HCEC 1CT (cell line): Measurements from ENCODE around the gene PTPRT.

Experiments
- DNase-seq: peaks from one replicate; pipeline ENCODE4 v3.0.0-alpha.2; 2017

PTPRT gene

DNA sequence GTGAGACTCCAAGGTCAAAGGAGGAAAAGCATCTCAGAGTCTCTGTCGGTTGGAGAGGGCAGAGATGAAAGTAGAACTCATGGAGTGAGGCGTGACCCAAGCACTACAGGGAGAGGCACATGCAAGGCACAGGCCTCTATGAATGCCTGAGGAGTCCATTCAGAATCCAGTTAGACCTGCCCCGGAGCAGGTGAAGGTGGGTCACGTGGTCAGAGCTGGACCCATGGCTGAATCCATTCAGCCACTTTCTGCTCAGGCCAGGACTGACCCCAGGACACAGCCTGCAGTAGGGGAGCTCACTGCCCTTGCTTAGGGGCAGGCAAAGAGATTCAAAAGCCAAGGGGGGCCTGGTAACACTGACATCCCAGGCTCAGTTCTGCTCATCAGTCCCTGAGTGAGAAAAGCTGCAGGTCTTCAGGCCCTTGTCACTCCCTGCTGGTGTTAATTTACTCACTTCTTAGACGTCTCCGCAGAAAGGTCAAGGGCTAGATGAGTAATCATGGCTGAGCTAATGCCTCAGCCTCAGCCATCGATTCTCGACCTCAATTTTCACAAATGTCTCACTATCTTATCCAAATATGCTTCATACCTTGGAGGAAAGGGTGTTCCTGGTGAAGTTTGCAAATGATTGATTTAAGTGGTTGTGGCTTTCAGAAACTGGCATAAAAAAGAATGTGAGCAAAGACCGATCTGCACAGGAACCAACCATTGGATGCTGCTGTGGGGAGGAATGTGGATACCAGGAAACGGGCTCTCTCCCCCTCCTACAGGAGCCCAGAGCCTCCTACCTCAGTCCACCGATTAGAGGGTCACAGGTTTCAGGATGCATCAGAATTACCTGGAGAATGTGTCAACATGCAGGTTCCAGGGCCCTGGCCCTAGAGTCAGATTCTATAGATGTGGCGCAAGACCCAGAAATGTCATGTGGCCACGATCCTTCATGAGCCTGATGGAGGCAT, 584.4 kb downstream of the PTPRT start:
- no peak for DNase-seq

DNA sequence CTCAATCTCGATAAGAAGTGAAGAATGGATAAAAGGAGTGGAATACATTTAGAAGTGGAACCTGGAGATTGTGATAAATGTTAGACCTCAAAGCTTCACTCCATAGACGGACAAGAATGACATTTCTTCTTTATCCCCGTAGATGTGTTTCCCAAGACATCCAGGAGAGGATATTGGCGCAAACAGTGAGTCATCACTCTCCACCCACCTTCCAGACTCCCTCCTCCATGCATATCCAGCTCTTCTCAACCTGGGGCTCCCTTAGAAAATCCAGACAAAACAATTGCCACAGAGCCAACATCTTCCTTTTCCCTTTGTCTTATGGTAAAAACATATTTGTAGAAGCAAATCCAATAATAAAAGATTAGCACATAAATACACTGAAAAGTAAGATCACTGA, 586.1 kb downstream of the PTPRT start:
- no peak for DNase-seq

DNA sequence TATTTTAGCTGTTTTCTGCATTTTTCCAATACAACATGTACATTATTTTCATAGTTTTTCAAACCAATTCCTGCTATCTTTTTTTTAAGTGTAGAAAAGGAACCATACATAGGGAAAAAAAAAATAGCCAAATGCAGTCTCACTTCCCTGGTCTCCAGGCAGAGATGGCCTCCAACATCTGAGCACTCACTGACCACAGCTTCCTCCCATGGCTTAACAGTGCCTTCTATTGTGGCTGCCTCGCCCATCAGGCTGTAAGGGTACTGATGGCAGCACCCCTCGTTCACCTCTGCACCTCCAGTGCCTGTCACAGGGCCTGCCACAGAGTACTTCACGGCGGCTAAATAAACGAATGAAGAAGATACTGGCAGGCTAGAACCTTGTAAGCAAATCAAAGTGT, 591.1 kb downstream of the PTPRT start:
- no peak for DNase-seq

DNA sequence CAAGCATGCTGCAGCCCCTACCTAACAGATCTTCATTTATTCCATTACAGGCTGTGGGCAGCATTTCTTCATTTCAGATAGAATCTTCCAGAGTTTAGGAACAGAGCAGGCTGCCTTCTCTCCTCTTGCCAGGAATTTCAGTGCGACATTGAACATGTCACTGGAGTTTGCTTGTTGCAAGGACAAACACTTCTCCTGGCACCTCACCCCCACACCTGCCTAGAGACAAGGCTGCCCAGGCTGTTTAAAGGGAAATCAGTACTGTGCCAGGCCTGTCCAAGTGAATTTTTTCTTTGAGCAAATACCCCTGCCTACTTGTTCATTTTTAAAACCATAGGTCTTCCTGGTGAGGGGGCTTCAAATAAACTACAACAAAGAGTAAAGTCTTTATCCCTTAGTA, 594.1 kb downstream of the PTPRT start:
- no peak for DNase-seq

DNA sequence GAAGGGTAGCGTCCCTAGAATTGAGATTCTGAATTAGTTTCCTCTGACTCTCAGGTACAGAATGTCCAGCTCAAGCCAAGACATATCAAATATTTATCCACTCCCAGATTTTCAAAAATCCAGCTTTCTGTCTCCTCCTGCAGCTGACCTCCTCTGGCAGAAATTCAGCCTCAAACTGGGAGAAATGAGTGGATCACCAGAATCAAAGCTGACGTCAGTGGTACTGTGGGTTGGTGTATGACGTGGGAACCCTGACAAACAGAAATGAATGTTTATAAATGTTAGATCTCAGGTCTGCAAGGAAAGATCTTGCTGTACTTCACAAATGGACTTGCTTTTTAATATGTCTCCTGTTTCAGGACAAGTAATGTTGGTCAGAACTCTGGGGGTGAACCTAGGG, 595.0 kb downstream of the PTPRT start:
- no peak for DNase-seq

DNA sequence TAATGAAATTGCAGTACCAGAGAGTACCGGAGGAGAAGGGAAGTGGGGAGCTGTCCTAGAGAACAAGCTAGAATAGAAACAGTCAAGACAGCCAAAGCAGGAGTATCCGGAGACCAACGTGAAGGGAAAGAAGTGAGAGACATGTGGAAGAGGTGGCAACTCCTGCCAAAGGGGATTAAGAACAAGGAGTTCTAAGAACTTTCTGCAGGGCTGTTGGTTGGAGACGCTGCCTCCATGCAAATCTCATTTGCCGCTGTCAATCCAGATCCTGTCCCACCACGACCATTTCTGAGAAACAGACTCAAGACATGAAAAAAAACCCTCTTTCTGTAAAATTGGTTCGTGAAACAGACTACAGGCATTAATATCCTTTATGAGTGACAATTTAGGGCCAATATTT, 595.7 kb downstream of the PTPRT start:
- no peak for DNase-seq

DNA sequence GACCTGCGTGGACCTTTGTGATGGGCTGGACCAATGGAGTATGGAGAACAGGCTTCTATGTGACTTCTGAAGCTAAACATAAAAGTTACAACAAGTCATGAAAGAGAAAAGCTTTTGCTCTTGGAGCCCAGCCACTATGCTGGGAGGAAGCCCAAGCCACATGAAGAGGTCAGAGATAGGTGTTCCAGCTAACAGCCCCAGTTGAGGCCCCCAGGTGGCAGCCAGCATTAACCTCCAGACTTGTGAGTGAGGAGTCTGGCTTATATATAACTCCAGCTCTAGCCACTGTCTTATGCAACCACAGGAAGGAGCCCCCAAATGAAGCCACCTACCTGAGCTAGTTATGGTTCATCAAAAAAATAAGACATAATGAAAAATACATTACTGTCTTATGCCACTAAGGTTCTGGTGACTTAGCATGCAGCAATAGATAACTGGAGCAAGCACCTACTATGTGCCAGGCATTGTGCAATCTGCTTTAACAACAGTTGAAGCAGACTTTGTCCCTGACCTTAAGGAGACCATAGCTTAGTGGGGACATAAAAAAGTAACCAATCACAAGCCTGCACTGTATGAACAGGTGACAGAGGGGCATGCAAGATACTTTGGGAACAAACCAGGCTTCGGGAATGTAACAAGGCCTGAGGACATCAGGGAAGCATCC, 599.6 kb downstream of the PTPRT start:
- DNase-seq, result no peak

DNA sequence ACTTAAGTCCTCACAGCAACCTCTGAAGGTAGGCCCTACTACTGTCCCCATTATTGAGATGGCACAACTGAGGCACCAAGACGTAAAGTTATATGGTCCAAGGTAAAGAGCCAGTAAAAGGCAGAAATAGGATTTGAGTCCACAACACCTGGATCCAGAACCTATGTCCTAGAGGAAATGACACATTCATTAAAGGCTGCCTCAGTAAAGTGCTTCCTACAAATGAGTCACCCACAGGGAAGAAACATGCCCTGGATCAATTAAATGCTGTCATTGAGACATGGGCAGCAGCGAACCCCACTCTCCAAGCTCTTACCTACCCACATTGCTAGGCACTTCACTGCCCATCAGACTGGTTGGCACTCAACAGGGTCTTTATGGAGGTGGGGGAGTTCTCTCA, 600.9 kb downstream of the PTPRT start:
- no peak for DNase-seq

DNA sequence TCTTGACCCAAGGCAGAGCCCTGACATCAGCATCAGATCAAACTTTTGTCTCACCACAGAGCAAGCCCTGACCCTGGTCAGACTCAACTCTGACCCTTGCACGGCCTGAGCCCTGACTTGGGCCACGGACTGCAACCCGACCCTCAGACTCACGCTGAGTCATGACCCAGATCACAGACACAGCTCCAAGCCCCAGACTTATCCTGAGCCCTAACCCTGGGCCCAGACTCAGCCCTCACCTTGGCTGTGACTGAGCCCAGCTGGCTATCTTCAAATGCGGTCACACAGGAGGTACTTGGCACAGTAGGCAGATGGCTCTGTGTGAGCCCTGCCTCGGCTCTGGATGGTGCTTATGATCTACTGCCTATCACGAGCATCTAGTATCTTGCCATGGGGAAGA, 602.3 kb downstream of the PTPRT start:
- no peak for DNase-seq

DNA sequence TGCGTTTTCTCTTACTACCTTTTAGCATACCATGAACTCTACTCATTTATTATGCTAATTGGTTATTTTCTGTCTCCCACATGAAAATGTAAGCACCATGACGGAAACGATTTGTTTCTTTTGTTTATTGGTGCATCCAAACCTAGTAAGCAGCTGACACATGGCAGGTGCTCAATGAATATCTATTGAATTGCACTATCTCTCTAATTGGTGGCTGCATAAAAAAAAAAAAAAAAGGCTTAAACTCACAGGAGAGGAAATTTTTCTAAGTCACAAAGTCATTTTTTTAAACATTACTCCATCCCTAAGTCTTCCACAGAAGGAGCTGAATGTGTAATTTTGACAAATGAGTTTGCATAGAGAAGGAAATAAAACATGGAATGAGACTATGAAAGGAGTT, 608.4 kb downstream of the PTPRT start:
- DNase-seq, result no peak

DNA sequence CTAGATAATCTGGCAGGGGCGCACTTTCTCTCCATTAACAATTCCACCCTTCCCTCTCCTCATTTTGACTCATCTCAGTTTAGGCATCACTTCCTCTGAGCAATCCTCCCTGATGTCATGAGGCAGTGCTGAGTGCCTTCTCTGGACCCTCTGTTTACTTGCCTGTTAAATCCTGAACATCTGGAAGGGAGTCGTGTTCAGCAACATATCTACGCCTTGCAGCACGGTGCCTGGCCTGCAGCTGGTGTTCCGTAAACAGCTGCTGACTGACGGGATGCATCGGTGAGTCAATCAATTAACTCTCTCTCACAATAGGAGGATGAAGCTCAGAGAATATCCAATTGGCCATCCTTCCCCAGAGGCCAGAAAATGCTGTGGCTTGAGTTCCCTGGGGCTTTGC, 613.5 kb downstream of the PTPRT start:
- DNase-seq, result no peak

DNA sequence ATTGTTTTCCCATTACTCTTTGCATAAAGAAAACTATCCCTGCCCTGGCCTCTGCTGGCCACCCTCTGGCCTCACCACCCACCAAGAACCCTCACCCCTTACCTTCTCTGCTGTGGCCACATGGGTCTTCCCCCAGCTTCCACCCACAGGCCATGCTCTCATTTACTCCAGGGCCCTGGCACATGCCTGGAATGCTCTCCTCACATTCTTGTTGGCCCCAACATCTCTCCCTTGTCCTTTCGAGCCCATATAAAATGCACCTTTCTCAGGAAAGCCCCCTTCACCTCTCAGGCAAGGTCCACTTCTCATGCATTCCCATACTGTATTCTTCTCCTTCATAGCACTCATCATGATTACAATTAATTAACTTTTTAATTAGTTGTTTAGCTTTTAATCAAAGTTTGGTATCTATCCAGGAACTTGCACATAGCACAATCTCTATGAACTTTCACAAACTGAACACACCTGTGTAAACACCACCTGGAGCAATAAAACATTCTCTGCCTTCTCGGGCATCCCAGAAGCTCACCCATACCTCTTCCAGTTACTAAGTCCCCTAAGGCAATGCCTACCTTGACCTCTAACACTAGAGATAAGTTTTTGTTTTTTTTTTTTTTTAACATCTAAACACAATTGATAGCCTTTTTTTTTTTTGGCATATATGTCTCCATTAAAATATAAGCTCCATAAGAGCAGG, 617.2 kb downstream of the PTPRT start:
- no peak for DNase-seq

DNA sequence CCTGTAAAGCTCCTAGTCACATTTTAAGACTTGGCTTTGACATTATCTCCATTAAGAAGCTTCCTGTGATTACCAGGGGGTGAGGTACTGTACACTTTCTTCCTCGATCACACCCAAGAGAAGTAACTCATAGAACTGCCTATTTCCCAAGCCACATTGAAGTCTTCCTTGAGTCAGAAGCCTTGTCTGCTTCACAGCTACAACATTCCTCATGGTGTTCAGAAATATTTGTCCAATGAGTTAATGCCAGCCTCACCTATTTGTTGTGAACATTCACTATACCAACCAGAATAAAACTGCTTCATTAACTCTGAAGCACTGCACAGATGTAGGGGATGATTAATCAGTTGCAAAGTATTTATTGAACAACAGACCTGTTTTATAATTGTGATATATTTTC, 622.3 kb downstream of the PTPRT start:
- DNase-seq, result no peak

DNA sequence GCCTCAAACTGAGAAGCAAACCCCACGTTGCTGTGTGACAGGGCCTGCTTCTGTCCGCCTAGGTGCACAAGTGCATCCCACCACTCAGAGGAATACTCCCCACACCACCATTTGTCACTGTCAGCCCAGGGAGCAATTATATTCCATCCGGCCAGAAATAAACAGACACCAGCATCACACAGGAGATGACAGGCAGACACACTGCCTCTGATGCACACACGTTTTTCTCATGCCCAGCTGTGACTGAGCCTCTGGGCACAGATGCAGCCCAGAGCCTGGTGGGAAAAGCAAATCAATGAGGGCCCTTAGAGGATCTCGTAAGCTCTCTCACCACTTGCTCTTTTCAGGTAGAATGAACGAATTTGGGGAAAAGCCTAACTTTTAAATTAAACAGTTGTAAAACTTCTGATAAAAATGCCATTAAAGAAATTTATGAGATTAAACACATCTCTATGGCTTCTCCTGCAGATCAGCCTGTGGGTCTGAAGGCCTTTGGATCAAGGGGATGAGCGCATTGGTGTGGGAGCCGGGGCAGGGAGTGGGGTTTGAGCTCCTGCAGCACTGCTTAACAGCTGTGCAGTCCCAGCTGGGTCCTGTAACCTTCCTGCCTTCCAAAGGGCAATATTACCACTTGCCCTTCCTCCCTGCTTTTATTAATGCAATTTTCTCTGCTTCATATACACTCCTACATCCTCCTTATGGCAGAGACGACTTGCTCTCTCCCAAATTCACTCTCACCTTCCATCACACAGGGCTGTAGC, 624.3 kb downstream of the PTPRT start:
- no peak for DNase-seq

DNA sequence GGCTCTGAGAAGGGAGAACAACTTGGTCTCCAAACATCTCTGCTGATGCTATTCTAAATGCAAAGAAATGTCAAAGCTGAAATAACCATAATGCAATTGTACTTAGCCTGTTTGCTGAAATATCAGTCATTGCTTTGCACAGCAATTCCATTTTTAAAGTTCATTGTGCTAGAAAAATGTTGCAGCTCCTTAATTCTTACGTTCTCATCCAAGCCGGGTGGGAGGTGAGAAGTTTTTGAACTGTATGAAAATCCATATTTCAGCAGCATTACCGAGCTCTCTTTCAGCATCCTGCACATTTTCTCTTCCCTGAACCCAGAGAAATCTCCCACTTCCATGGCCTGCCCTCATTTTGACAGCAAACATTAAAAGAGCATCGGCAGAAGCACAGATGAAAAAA, 630.0 kb downstream of the PTPRT start:
- no peak for DNase-seq

DNA sequence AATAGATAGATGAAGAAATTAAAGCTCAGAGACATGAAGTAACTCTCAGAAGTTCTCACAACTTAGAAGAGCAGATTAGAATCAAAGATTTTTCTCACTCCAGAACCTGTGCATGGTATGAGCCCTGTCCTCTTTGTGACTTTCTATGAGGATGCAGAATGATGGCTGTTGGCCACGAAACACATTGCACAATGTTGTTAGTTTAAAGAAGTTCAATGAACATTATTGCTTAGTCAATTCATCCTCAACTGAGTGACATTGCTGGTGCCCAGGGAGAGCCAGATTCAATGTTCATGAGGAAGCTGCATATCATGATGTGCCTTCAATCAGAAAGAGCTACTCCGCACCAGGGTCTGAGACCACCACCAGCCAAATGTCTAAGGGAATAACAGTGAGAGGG, 633.1 kb downstream of the PTPRT start:
- DNase-seq, result no peak

DNA sequence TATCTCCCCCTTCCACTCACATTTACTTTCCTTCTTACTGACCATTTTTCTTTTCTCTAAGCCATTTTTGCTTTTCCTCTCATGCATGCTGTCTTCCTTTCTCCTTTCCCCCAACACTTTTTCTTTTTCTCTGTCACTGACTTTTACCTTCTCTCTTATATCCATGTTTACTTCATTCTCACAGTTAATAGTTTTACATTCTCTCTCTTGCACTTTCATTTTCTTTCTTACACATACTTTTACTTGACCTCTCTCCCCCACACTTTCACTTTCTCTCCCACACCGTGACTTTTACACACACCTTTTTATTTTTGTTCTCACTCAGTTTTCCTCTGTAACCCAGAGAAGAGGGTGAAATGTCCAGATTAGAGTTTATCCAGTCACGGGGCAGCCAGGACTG, 636.3 kb downstream of the PTPRT start:
- DNase-seq, result no peak

DNA sequence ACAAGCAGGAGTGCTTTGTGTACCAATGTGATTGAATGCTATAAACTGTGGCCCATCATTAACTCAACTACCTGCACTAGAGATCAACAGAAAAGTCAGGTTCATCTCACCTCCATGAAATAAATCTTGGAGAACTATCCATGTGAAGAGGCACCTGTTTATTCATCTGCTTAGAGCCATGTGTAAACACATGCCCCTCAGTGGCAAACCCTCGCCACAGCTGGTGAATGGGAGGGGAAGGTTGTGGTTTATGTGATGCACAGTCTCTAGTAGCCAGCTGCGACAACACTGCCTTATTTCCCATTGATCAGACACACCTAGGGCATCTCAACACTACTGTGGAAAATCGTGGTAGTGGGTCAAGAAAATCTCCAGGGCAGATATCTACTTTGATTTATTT, 640.2 kb downstream of the PTPRT start:
- DNase-seq, result no peak

DNA sequence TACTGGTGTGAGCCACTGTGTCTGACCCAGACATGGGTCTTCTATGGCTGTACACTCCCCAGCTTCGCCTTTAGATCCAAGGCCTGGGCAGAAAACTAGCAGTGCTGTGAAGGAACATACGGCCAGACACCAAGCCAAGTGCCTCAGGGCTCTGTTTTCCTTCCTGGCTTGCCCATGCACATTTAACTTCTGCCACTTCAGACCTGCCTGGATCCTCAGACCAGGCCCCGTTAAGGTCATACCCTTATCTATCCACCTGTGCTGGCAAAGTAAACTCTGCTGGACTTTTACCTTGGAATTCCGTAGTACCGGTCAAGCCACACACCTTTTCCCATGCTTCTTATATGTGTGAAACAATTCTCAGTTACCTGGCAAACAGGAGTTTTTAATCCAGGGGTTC, 644.8 kb downstream of the PTPRT start:
- DNase-seq, result no peak

DNA sequence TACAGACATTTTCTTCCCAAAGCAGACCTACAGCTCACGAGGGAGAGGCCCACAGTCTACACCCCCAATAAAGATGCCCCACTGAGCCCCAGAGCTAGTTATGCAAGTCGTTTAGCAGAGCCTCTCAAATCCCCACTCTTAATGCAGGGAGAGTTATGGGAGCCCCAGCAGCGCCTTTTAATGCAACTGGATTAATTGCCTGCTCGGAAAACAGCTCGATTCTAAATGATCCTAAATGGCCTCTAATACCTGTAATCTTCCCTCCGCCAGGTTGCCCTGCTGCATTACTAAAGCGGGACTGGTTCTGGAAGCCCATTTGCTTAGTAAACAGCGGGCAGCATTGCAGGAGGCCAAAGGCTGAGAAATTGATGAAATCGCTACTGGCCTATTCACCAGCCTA, 656.9 kb downstream of the PTPRT start:
- DNase-seq, result no peak

DNA sequence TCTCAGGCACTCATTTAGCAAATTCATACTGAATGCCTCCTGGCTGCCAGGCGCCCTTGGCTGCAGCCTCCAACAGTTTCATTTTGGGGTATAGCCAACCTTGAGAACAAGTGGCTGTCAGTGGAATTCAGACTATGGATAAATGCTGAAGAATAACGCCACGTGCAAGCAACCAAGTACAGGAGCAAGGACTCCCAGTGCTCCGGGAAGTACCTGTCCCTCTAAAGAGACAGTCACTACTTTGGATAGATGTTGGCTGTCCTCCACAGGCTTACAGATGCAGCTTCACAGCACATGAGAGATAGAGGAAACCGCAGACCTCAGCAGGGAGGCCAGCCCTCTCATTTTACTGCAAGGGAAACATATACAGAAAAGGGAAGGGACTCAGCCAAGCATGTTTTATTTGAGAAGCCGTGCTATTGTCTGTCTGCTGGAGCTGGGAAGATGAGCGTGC, 658.2 kb downstream of the PTPRT start:
- no peak for DNase-seq

DNA sequence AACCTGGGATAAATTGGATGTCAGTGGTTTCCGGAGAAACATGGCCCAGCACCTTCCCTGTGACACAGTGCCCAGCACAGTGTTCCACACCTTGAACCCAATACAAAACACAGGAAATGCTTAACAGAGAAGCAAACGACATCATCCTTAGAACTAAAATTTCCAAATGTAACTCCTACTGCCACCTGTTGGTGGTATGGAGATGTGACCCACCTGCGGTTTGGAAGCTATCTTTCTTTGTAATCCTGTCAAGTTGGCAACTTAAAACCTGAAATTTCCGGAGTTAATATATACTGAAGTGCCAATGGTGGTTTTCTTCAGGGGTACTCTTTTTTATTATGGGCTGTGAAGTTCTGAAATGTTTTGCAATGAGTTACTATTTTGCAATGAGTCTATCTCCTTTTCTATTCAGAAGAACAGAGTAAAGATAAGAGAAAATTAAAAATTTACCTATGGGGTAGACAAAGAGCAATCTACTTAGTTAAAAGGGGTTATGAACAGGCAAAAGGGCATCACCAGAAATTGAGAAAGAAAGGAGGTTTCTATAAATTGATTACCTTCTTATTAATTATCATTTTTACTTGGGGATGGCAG, 658.8 kb downstream of the PTPRT start:
- DNase-seq, result no peak

DNA sequence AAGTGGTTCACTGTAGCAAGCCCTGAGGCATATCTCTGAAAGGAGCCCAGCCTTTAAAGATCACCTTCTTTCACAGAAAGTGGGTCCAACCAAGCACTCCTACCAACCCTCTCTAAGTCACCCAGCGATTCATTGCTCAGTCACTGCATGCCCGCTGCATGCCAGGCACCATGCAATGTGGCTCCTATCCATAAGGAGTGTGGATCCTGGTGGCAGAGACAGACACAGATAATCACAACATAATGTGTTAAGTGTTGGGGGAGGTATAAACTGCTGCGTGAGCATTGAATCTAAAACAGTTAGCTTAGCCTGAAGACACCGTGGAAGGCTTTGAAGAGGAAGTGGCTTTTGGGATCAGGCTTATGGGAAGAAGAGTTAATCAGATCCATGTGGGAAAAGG, 659.5 kb downstream of the PTPRT start:
- DNase-seq, result no peak
